ELF-1 (cell line): ENCODE data around the gene PCSK2.

ENCODE experiments used
- DNase-seq: peaks from one replicate; pipeline ENCODE4 v3.0.0-alpha.2; 2016; ENCODE audit warnings: low read depth, low spot score

Gene PCSK2

GRCh38 chr20:17504898-17505635 is 278.2 kb downstream of the PCSK2 start:
- DNase-seq: peak; percentile 82

GRCh38 chr20:17505636-17506517 is 279.0 kb downstream of the PCSK2 start:
- no peak for DNase-seq

- no peak for DNase-seq
Measured at GRCh38 chr20:17507032-17507431, 280.2 kb downstream of the PCSK2 start.

- no peak for DNase-seq
Measured at GRCh38 chr20:17507531-17507930, 280.7 kb downstream of the PCSK2 start.

- no peak for DNase-seq
Measured at GRCh38 chr20:17508756-17509155, 281.9 kb downstream of the PCSK2 start.

- no peak for DNase-seq
Measured at GRCh38 chr20:17510548-17510947, 283.7 kb downstream of the PCSK2 start.

- no peak for DNase-seq
Measured at GRCh38 chr20:17511401-17511800, 284.6 kb downstream of the PCSK2 start.

GRCh38 chr20:17513939-17514338 is 287.1 kb downstream of the PCSK2 start:
- DNase-seq: no peak

GRCh38 chr20:17515053-17515452 is 288.2 kb downstream of the PCSK2 start:
- DNase-seq: no peak

- no peak for DNase-seq
Measured at GRCh38 chr20:17518339-17519052, 291.7 kb downstream of the PCSK2 start.

- no peak for DNase-seq
Measured at GRCh38 chr20:17519606-17520285, 292.9 kb downstream of the PCSK2 start.

- DNase-seq: peak; percentile 37
Measured at GRCh38 chr20:17520583-17520982, 293.7 kb downstream of the PCSK2 start.

- no peak for DNase-seq
Measured at GRCh38 chr20:17522528-17522927, 295.7 kb downstream of the PCSK2 start.

- DNase-seq: no peak
Measured at GRCh38 chr20:17523326-17523725, 296.5 kb downstream of the PCSK2 start.

- DNase-seq: no peak
Measured at GRCh38 chr20:17524560-17524959, 297.7 kb downstream of the PCSK2 start.

GRCh38 chr20:17525132-17525531 is 298.3 kb downstream of the PCSK2 start:
- DNase-seq: no peak

- no peak for DNase-seq
Measured at GRCh38 chr20:17525650-17526049, 298.8 kb downstream of the PCSK2 start.

- no peak for DNase-seq
Measured at GRCh38 chr20:17529586-17529985, 302.7 kb downstream of the PCSK2 start.

- no peak for DNase-seq
Measured at GRCh38 chr20:17530153-17530552, 303.3 kb downstream of the PCSK2 start.

GRCh38 chr20:17530716-17531664 is 304.1 kb downstream of the PCSK2 start, which contains the start of gene BFSP1:
Gene BFSP1, minus strand, starts transcription at chr20:17531379. Its CDS starts 50 bp downstream, at chr20:17531329.
- DNase-seq: peak; percentile 89
